WI38 (cell line): Measurements from ENCODE around the gene LIX1L.
"Not testable (repeated sequence)": the region's sequence is repeated elsewhere in the genome, so short reads cannot be mapped to it uniquely, and the experiment has no call there.

Experiments
- H3K4me3 ChIP-seq: 2 replicates; pipeline ENCODE4 v1.5.1; 2011; ENCODE audit warnings: low read depth, mild to moderate bottlenecking, control low read depth, low read length
- TF ChIP-seq, protein P1 (sequence below): IDR thresholded peaks from 2 replicates; pipeline ENCODE4 v1.5.1; 2012; ENCODE audit warnings: low read depth, mild to moderate bottlenecking, control low read depth, low read length

LIX1L gene

DNA sequence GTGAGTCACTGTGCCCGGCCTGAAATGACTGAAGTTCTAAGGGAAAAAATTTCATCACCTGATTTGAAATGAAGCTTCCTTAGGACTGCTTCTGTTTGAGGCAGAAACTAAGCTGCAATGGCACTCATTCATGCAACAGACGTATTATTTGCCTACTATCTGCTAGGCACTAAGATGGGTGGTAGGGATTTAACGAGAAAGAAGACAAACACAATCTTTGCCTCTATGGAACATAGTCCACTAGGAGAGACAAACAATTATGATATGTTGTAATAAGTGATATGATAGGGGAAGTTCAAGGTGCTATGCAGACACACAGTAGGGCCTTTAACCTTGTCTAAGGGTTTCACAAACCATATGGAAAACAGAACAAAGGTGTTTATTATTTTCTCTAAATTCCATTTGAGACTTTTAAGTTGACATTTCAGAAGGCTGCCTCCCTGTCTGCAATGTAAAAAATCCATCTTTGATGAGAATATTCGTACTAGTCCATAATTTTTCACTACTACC, 11.3 kb downstream of the LIX1L start:
- H3K4me3 ChIP-seq: no peak overlapping the region
- TF ChIP-seq, protein P1, sequence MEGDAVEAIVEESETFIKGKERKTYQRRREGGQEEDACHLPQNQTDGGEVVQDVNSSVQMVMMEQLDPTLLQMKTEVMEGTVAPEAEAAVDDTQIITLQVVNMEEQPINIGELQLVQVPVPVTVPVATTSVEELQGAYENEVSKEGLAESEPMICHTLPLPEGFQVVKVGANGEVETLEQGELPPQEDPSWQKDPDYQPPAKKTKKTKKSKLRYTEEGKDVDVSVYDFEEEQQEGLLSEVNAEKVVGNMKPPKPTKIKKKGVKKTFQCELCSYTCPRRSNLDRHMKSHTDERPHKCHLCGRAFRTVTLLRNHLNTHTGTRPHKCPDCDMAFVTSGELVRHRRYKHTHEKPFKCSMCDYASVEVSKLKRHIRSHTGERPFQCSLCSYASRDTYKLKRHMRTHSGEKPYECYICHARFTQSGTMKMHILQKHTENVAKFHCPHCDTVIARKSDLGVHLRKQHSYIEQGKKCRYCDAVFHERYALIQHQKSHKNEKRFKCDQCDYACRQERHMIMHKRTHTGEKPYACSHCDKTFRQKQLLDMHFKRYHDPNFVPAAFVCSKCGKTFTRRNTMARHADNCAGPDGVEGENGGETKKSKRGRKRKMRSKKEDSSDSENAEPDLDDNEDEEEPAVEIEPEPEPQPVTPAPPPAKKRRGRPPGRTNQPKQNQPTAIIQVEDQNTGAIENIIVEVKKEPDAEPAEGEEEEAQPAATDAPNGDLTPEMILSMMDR: no peak

DNA sequence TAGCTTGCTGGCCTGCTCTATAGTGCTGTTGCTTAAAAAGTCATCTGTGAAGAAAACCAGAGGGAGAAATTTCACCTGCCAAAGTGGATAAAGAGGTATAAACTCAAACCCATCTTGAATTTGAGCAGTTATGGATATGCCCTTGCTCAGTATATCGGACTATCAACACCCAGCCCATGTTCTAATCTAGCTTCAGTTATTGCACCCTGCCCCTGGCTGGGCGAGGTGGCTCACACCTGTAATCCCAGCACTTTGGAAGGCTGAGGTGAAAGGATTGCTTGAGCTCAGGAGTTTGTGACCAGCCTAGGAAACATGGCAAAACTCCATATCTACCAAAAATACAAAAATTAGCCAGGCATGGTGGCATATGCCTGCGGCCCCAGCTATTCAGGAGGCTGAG, 13.3 kb downstream of the LIX1L start:
- TF ChIP-seq, protein P1: no peak
- no peak overlapping the region for H3K4me3 ChIP-seq

DNA sequence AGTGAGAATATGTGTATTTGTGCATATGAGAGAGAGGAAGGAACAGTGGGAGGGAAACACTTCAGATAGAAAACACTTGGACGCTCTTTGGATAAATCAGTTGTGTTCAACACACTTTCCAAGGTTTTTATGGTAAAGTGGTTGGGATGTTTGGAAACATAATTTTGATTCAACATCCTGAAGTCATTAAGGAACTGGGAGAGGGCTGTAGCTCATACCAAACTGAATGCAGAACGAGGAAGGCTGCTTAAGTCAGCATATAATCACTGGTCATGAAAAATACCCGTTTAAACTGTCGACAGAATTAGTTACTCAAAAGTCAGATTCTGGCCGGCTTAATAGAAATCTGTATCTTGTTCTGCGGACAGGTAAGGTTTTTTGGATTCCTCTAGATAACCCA, 14.9 kb downstream of the LIX1L start:
- no peak overlapping the region for H3K4me3 ChIP-seq
- TF ChIP-seq, protein P1: no peak

DNA sequence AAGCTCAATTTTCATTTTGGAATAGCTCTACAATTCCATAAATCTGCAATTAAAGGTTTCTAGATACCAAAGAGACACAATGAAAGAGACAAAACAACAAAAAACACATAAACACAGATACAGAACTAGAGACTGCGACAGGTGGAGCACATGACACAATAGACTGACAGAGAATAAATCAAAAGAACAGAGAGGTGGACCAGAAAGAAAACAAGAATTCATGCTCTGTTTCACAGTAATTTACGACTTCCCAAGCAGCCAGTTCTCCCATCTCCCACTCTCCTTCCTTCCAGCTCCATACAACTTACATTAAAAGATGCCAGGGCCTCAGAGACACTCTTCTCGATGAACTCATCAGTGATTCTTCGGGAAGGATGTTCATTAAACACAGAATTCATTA, 15.4 kb downstream of the LIX1L start:
- H3K4me3 ChIP-seq: no peak overlapping the region
- TF ChIP-seq, protein P1: no peak

- H3K4me3 ChIP-seq: no peak overlapping the region
- TF ChIP-seq, protein P1: no peak
Observed at GRCh38 chr1:145937436-145937835, 20.4 kb downstream of the LIX1L start.

DNA sequence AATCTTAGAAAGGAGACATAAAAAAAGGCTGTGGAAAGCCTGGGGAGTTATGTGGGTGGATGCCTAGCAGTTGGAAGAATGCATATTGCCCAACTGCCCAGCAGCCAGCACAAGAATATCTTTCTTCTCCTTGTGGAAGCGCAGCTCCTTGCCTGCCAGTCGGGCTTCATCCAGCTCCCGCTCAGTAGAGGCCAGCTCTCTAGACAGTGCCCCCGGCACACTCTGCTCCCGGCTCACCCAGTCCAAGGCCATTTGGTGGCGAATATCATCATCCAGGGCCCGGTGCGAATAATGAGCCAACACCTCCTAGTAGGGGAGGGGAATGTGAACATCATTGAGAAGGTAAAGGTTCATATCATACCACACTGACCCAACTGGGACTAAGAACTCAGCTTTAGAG, 21.6 kb downstream of the LIX1L start:
- H3K4me3 ChIP-seq: no peak overlapping the region
- TF ChIP-seq, protein P1: no peak

DNA sequence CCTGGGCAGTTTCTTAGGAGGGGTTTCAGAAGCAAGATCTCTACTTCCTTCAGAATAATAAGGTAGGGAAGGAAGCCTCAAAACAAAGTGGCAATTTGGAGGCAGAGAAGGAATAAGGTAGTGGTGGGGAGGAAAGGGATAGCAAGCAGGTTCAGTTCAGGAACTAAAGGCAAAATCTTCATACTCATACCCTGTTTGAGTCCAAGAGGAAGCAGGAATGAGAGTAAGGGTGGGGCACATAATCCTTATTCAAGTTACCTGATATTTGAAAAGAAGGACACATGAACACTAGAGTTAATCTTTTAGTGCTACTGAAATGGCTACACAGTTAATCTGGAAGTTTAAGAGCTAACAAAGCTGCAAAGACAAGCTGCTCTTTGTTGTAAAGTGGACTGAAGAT, 22.1 kb downstream of the LIX1L start:
- TF ChIP-seq, protein P1: no peak
- no peak overlapping the region for H3K4me3 ChIP-seq

- H3K4me3 ChIP-seq: not testable (repeated sequence)
Observed at GRCh38 chr1:145932522-145933009, 25.3 kb downstream of the LIX1L start.
